HUES48 (cell line): ENCODE data around the gene RNF166.

Source experiments
- H3K27ac ChIP-seq: one replicate; pipeline ENCODE4 v1.7.0; 2013; ENCODE audit warnings: low read depth, low read length, inconsistent platforms
- H3K27me3 ChIP-seq: 2 replicates; pipeline ENCODE4 v1.6.1; 2013; ENCODE audit warnings: mild to moderate bottlenecking, low read length; ENCODE audit not compliant: control insufficient read depth, insufficient read depth
- H3K36me3 ChIP-seq: 2 replicates; pipeline ENCODE4 v1.6.1; 2013; ENCODE audit warnings: low read length; ENCODE audit not compliant: control insufficient read depth, insufficient read depth
- H3K4me1 ChIP-seq: 2 replicates; pipeline ENCODE4 v1.6.1; 2013; ENCODE audit warnings: mild to moderate bottlenecking, low read length; ENCODE audit not compliant: control insufficient read depth, insufficient read depth
- H3K4me3 ChIP-seq: 2 replicates; pipeline ENCODE4 v1.5.1; 2013; ENCODE audit warnings: mild to moderate bottlenecking, low read depth, low read length
- H3K9ac ChIP-seq: 2 replicates; pipeline ENCODE4 v1.6.1; 2013; ENCODE audit warnings: mild to moderate bottlenecking, low read depth, low read length, moderate library complexity
- H3K9me3 ChIP-seq: 2 replicates; pipeline ENCODE4 v1.6.1; 2013; ENCODE audit warnings: low read length; ENCODE audit not compliant: control insufficient read depth, insufficient read depth

RNF166 gene

DNA sequence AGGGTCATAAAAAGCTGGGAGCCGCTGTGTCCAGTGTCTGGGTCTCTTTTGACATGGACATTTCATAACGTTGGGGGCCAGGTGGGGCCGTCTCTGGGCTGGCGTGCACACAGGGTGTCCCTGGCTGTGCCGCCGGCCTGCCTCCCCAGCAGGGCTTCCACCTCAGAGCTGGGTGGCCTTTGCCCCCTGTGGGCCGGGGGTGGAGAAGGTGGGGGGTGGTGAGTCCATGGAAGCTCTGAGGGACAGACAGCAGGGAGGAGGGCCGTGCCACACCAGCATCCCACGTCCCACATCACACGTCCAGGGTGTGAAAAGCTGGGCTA is 19.0 kb downstream of the RNF166 start:
- H3K27ac ChIP-seq, result no peak overlapping the region
- peaks cover 25% of the 10 kb centered on the region for H3K27me3 ChIP-seq
- peaks cover 24% of the 10 kb centered on the region for H3K4me1 ChIP-seq
- no peaks in the 10 kb centered on the region for H3K36me3 ChIP-seq
- no peak overlapping the region for H3K4me3 ChIP-seq
- no peak overlapping the region for H3K9ac ChIP-seq
- no peaks in the 10 kb centered on the region for H3K9me3 ChIP-seq

DNA sequence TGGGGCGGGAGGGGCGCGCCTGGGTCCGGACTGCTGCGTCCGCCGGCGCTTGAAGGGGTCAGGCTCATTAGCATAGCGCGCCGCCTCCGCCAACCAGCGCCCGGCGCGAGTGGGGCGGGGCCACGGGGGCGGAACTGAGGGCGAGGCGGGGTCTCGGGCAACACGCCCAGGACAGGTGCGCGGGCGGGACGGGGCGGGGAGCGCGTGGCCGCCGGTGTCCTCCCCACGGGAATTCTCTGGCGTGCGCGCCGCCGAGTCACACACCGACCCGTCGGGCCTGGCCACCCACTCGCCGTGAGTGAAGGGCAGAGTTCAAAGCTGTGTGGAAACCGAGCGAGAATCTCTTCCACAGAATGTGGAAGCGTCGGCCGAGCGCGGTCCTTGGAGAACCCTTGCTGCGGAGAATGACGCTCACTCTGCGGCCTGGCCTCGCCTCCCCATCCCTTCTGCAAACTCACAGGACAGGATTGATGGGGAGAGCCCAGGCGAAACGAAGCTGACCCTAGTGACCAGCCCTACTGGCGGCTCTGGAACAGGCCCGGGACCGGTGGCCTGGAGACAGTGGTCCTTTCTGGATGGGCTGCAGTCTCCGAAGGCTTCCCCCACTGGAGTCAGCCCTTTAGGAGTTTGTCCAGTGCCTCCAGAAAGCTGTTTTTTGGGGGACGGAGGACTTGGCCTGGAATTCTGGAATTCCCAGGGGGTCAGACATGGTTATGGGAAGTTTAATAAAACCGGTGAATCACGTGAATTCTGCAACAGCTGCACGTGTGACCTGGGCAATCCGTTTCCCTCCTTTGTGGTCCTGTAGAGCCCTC is 19.6 kb downstream of the RNF166 start, which contains the start of gene SNAI3:
Gene SNAI3, minus strand, starts transcription at position 69 of the 815 bp plus-strand sequence. CDS start 101 bp downstream, outside the sequence.
- peaks cover 24% of the 10 kb centered on the region for H3K4me1 ChIP-seq
- peak within 1 kb of the TSS; percentile 87 for H3K4me3 ChIP-seq
- 0 out of 2 replicates have a peak within 1 kb of the TSS, but pooled peaks have one; percentile 30 for H3K9ac ChIP-seq
- H3K9me3 ChIP-seq, result no peaks in the 10 kb centered on the region
- H3K27ac ChIP-seq, result no peak within 1 kb of the TSS
- H3K27me3 ChIP-seq, result peaks cover 25% of the 10 kb centered on the region
- no peaks in the 10 kb centered on the region for H3K36me3 ChIP-seq

DNA sequence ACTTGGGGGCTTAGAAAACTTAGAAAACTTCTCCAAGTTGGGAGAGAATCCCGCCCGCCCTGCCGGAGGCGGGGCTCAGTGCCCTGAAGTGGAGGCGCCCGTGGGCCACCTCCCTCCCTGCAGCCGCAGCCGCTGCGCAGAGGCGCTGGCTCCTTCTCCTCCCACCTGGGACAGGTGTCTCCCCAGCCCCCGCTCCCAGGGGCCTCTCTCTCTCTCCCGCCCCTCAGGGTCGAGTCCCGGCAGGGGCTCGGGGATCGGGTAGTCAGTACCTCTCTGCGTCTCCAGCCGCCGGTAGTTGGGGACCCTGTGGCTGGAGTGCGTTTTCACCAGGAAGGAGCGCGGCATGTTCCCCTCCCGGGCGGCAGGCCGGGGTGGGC is 20.2 kb downstream of the RNF166 start:
- peaks cover 24% of the 10 kb centered on the region for H3K4me1 ChIP-seq
- 0 out of 2 replicates have a peak overlapping the region, but pooled peaks have one; percentile 30 for H3K9ac ChIP-seq
- no peak overlapping the region for H3K27ac ChIP-seq
- no peaks in the 10 kb centered on the region for H3K36me3 ChIP-seq
- peak overlapping the region; percentile 87 for H3K4me3 ChIP-seq
- peaks cover 25% of the 10 kb centered on the region for H3K27me3 ChIP-seq
- no peaks in the 10 kb centered on the region for H3K9me3 ChIP-seq

DNA sequence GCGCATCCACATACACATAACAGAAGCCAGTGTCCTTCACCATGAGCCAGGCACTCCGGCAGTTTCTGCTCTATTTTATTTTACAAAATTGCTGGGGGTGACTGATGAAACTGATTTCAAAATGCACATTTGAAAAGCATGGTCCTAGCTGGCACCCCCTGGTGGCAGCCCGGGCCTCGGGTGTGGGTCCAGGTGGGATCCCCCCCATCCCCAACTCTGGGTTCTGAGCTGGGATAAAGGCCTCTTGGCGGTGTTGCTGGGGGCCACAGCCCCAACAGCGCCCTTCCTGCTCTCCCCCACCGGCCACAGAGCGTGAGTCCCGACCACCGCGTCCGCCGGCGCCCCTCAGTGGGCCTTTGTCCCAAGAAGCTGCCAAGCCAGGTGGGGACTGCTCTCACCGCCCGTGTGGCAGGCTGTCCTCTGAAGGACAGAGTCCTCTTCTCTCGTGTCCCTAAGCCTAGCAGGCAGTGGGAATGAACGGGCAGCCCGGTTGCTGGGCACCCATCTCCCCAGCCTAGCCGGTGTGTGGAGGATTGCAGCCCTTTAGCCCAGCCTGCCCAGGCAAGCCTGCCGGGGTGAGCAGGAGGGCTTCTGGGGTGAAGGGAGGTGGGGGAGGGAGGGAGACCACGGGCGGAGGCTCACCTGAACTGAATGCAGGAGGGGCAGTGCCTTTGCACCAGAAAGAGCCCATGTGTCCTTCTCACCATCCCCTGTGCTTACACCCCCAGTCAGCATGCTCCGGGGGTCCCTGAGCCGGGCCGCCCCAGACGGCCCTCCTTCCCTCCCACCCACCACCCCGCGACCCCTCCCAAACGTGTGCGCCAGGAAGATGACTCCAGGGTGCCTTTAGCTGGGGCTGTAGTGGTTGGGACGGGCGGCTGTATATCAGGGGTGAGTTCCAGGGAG is 20.8 kb downstream of the RNF166 start:
- Histone ChIP-seq H3K4me3 (peak overlapping the region; percentile 87), H3K9me3 (no peaks in the 10 kb centered on the region), H3K9ac (no peak overlapping the region), H3K27ac (no peak overlapping the region), H3K36me3 (no peaks in the 10 kb centered on the region), H3K4me1 (peaks cover 24% of the 10 kb centered on the region), H3K27me3 (peaks cover 25% of the 10 kb centered on the region)

DNA sequence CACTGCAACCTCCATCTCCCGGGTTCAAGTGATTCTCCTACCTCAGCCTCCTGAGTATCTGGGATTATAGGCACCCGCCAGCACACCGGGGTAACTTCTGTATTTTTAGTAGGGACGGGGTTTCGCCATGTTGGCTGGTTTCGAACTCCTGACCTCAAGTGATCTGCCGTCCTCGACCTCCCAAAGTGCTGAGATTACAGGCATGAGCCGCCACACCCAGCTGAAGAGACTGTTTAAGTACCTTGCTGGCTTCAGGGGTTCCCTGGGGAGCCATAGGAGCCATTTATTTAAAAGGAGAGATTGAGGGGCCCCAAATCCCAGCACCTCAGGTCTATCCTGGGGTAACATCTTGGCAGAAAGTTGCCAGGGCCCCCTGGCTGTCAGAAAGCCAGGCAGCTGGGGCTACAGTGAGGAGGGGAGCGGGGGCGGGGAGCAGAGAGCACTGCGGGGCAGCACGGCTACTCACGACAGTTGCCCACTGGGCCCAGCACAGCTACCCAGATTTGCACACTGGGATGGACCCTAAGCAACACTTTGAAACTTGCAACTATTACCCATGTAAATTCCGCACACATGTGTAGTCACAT is 21.5 kb downstream of the RNF166 start:
- Histone ChIP-seq H3K4me1 (peaks cover 24% of the 10 kb centered on the region), H3K4me3 (peak overlapping the region; percentile 87), H3K9me3 (no peaks in the 10 kb centered on the region), H3K27me3 (peaks cover 25% of the 10 kb centered on the region), H3K9ac (no peak overlapping the region), H3K36me3 (no peaks in the 10 kb centered on the region), H3K27ac (no peak overlapping the region)

DNA sequence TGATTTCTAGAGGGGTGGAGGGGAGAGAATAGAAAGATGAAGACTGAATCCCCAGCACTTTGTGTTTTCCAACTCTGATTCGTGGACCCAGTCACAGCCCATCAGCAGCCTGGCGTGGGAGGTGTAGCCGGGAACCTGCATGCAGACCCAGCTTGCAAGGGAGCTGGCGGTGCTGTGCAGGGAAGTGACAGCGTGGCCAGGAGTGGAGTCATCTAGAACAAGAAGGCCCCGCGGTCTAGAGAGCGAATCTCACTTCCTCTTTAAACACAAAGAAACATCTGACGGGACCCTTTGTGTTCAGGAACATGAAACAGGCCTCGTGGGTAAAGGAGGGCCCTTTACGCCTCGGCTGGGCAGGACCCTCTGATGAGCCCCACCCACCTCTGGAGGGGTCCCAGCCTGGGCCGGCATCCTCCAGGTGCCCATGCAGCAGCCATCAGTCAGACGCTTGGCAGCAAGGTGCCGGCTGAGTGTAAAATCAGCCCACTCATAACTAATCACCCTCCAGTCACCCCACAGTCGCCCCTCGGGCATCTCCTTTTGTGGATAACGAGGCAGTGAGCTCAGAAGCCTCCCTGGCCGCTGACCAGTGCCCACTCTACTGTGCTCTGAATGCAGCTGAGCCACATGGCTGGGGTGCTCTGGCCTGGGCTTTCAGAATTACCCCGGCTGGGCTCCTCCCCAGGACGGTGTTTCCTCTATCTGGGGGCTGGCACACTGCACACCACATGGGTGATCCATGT is 24.3 kb downstream of the RNF166 start:
- Histone ChIP-seq H3K27ac (no peak overlapping the region), H3K36me3 (no peaks in the 10 kb centered on the region), H3K9me3 (no peaks in the 10 kb centered on the region), H3K27me3 (peaks cover 14% of the 10 kb centered on the region), H3K4me3 (no peak overlapping the region), H3K9ac (no peak overlapping the region), H3K4me1 (peaks cover 14% of the 10 kb centered on the region)

DNA sequence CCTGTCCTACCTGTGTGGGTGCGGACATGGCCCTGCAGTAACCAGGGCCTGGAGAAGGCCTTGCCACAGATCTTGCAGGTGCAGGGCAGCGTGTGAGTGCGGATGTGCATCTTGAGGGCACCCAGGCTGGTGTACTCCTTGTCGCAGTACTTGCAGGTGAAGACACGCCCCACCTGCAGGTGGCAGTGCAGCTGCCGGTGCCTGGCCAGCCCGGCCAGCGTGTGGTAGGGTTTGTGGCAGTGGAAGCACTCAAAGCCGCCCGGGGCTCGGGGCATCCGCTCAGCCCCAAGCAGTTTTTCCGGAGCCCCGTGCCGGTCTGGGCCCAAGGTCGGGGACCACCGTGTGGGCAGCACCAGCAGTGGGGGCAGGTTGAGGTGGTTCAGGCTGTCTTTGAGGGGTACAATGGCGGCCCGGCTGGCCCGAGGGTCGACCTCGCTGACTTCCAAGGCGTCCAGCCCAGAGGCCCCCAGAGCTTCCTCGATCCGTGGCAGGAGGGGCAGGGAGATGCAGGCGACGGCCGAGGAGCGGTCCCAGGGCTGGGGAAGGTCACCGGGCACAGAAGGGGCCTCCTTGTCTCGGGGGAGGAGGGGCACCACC is 25.0 kb downstream of the RNF166 start:
- Histone ChIP-seq H3K4me3 (no peak overlapping the region), H3K27ac (no peak overlapping the region), H3K27me3 (peaks cover 9% of the 10 kb centered on the region; the same call in 1 of the 2 replicates), H3K4me1 (peaks cover 10% of the 10 kb centered on the region), H3K9me3 (no peaks in the 10 kb centered on the region), H3K9ac (no peak overlapping the region), H3K36me3 (no peaks in the 10 kb centered on the region)

DNA sequence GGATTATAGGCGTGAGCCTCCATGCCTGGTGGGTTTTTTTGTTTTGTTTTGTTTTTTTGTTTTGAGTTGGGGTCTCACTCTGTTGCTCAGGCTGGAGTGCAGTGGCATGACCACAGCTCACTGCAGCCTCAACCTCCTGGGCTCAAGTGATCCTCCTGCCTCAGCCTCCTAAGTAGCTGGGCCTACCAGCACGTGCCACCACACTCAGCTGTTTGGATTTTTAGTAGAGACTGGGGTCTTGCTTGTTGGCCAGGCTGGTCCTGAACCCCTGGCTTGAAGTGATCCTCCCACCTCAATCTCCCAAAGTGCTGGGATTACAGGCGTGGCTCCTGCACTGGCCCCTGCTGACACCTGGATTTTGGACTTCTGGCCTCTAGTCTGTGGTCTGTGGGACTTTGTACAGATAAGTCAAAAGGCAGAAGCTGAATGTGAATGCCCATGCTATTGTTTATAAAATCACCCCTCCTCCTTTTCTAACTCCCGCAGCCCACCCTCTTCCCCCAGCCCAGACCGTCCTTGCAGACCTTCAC is 25.6 kb downstream of the RNF166 start:
- Histone ChIP-seq H3K4me3 (no peak overlapping the region), H3K27me3 (peaks cover 9% of the 10 kb centered on the region; the same call in 1 of the 2 replicates), H3K9ac (no peak overlapping the region), H3K9me3 (no peaks in the 10 kb centered on the region), H3K27ac (no peak overlapping the region), H3K4me1 (peaks cover 10% of the 10 kb centered on the region), H3K36me3 (no peaks in the 10 kb centered on the region)

DNA sequence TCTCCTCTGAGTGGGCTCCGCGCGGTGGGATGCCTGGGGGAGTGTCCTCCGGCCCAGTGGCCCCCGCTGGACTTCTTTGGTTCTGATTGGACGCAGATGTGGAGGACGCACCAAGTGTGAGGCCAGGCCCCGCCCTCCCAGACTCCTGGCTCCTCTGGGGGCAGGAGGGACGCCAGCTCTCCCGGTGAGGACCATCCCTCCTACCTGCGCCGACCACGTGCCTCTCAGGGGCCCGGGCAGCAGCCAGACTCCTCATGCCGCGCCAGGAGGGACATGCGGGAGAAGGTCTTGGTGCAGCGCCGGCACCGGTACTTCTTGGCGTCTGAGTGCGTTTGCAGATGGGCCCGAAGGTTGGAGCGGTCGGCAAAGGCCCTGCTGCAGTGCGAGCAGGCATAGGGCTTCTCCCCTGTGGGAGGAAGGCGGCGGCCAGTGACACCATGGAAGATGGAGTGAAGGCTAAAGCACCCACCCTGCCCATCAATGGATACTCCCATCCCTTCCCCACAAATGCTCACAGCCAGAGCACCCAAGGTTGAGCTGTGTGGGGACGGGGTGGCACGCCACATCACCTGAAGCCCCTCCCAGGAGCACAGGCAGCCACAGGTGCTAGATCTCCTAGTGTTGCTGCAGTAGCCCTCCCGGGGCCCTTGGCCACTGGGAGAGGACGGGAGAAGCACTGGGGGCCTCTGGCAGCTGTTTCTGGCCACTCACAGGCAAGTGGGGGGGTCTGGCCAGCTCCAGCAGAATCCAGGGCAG is 27.8 kb downstream of the RNF166 start:
- no peak overlapping the region for H3K27ac ChIP-seq
- H3K9me3 ChIP-seq, result no peaks in the 10 kb centered on the region
- H3K36me3 ChIP-seq, result no peaks in the 10 kb centered on the region
- H3K27me3 ChIP-seq, result no peaks in the 10 kb centered on the region
- no peak overlapping the region for H3K4me3 ChIP-seq
- no peaks in the 10 kb centered on the region for H3K4me1 ChIP-seq
- H3K9ac ChIP-seq, result no peak overlapping the region
